Fibroblast of lung (primary cell): ENCODE measurements around the gene KIF19.

Source experiments
- EZH2 ChIP-seq: IDR thresholded peaks from 2 replicates; pipeline ENCODE4 v1.5.1; 2012; ENCODE audit warnings: low read length, control low read depth, mild to moderate bottlenecking; ENCODE audit errors: missing control alignments
- TF ChIP-seq, protein P1 (sequence below), 2 donors: IDR thresholded peaks in 1 of 2; conservative IDR thresholded peaks in 1 of 2; 1 replicate in 1 of 2; 2 replicates in 1 of 2; pipeline ENCODE4 v1.5.1; 2011 to 2012; ENCODE audit warnings: low read length in 2 of 2, control low read depth in 1 of 2, inconsistent platforms in 1 of 2, low read depth in 1 of 2, mild to moderate bottlenecking in 1 of 2

DNA sequence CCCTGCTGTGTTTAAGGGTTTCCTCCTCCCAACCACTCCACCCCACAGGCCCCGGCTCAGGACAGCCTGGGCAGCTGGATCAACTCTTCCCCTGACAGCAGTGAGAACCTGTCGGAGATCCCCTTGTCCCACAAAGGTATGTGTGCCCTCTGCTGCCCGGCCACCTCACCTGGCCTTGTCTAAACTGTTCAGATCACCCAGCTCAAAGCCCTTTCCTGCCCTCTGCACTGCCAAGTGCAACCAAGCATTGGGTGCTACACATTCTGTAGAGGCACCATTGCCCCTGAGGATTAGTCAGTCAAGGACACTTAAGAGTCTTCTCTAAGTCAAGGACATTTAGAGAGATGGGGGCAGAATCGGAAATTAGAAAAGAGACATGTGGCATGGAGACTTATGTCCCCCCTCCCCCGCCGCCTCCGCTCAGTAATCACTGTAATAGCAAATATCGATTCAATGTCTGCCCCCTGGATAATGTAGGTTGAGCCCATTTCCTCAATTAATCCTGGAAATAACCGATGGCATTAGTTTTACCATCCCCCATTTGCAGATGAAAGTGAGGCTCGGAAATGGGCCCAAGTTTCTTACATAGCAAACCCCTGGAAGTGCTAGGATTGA, 27.5 kb downstream of the KIF19 start:
- TF ChIP-seq, protein P1, sequence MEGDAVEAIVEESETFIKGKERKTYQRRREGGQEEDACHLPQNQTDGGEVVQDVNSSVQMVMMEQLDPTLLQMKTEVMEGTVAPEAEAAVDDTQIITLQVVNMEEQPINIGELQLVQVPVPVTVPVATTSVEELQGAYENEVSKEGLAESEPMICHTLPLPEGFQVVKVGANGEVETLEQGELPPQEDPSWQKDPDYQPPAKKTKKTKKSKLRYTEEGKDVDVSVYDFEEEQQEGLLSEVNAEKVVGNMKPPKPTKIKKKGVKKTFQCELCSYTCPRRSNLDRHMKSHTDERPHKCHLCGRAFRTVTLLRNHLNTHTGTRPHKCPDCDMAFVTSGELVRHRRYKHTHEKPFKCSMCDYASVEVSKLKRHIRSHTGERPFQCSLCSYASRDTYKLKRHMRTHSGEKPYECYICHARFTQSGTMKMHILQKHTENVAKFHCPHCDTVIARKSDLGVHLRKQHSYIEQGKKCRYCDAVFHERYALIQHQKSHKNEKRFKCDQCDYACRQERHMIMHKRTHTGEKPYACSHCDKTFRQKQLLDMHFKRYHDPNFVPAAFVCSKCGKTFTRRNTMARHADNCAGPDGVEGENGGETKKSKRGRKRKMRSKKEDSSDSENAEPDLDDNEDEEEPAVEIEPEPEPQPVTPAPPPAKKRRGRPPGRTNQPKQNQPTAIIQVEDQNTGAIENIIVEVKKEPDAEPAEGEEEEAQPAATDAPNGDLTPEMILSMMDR (conservative IDR thresholded peaks at IDR 0.05 in 1 of 2, IDR thresholded peaks at IDR 0.05 in 1 of 2; ENCODE audit: low read depth in 1 of 2, low read length in 2 of 2), result no peak
- TF ChIP-seq EZH2, result no peak
